GM21423 (cell line): ENCODE measurements around the gene RAP1GAP2.
"Not testable (repeated sequence)": the region's sequence is repeated elsewhere in the genome, so short reads cannot be mapped to it uniquely, and the experiment has no call there.

Source experiments
- ATAC-seq: cut with Tn5 transposase; IDR thresholded peaks from one replicate; pipeline ENCODE4 v1.9.1; 2021; ENCODE audit warnings: mild to moderate bottlenecking, moderate library complexity; ENCODE audit not compliant: unreplicated experiment

The RAP1GAP2 gene

GRCh38 chr17:3035256-3035967 lies 239.2 kb downstream of the RAP1GAP2 start:
- no peak for ATAC-seq

GRCh38 chr17:3035968-3036280 lies 239.7 kb downstream of the RAP1GAP2 start:
- ATAC-seq: no peak

GRCh38 chr17:3036800-3037199 lies 240.6 kb downstream of the RAP1GAP2 start:
- no peak for ATAC-seq

GRCh38 chr17:3037259-3037658 lies 241.0 kb downstream of the RAP1GAP2 start:
- ATAC-seq: no peak

- ATAC-seq: no peak
Observed at GRCh38 chr17:3038941-3039340, 242.7 kb downstream of the RAP1GAP2 start.

- ATAC-seq: no peak
Observed at GRCh38 chr17:3039736-3040135, 243.5 kb downstream of the RAP1GAP2 start.

- no peak for ATAC-seq
Observed at GRCh38 chr17:3040882-3041281, 244.6 kb downstream of the RAP1GAP2 start.

- ATAC-seq: no peak
Observed at GRCh38 chr17:3043737-3044365, 247.6 kb downstream of the RAP1GAP2 start.

GRCh38 chr17:3046753-3047152 lies 250.5 kb downstream of the RAP1GAP2 start:
- no peak for ATAC-seq

GRCh38 chr17:3048727-3049471 lies 252.7 kb downstream of the RAP1GAP2 start:
- ATAC-seq: peak; percentile 93

GRCh38 chr17:3049705-3050295 lies 253.6 kb downstream of the RAP1GAP2 start:
- no peak for ATAC-seq

- ATAC-seq: not testable (repeated sequence)
Observed at GRCh38 chr17:3054868-3055267, 258.6 kb downstream of the RAP1GAP2 start.

GRCh38 chr17:3062824-3063377 lies 266.7 kb downstream of the RAP1GAP2 start:
- ATAC-seq: not testable (repeated sequence)

- ATAC-seq: not testable (repeated sequence)
Observed at GRCh38 chr17:3063507-3063906, 267.3 kb downstream of the RAP1GAP2 start, which contains the start of gene OR1D5. OR1D5 (minus strand) TSS chr17:3063607; CDS start chr17:3063607, 0 bp downstream.

GRCh38 chr17:3065192-3065591 lies 269.0 kb downstream of the RAP1GAP2 start:
- ATAC-seq: not testable (repeated sequence)

- ATAC-seq: not testable (repeated sequence)
Observed at GRCh38 chr17:3073850-3074249, 277.6 kb downstream of the RAP1GAP2 start.
